GM19099 (cell line): ENCODE measurements around the gene FUT7.
A peak's percentile ranks its signal among the peaks of the same experiment; 100 is the strongest.

Experiments used
- POLR2A ChIP-seq: IDR thresholded peaks from 3 replicates; pipeline ENCODE4 v1.6.1; 2011; ENCODE audit warnings: low read depth; ENCODE audit not compliant: insufficient read length; ENCODE audit errors: extremely low read depth

FUT7 gene

GRCh38 chr9:137031904-137032640, at the start of gene FUT7:
Gene FUT7 (minus strand): TSS chr9:137032088. CDS start chr9:137031991, 97 bp downstream.
- TF ChIP-seq POLR2A = no peak

GRCh38 chr9:137080260-137081122, 48.6 kb upstream of the FUT7 start:
- no peak for TF ChIP-seq POLR2A

DNA sequence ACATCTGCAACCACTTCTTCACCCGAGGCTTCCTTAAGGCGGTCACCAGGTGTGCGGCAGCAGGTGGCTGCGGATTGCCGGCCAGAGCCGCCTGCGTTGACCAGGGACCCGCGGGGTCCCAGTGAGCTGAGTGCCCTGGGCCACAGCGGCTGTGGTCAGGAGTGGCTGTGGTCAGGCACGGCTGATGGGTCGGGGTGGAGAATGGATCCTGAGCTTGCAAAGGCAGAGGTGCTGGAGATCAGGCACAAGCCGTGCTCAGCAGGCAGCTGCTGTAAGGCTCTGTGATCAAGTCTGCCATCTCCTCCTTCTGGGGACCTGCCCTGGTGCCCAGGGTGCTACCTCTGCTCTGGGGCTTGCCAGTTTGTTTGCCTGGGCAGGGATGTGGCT, 47.5 kb upstream of the FUT7 start:
- no peak for TF ChIP-seq POLR2A

DNA sequence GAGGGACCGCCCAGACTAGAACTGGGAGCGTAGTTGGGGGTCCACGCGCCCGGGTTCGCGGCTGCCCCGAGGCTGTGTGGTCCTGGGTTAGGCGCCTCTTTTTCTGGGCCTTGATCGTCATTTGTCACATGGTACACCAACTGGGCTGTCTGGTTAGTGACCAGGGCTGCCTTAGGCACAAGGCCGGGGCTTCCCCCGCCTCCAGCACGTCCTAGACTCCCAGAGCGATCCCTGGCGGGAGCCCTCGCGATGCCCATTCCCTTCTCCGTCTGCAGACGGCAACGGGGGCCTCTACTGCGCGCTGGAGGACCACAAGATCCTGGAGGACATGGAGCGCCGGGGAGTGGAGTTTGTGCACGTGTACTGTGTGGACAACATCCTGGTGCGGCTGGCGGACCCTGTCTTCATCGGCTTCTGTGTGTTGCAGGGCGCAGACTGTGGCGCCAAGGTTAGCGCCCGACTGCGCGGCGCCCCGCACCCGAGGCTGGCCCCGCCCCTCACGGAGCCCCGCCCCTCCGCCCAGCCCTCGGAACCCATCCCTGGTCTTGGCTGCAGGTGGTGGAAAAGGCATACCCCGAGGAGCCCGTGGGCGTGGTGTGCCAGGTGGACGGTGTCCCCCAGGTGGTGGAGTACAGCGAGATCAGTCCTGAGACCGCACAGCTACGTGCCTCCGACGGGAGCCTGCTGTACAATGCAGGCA, 47.0 kb upstream of the FUT7 start:
- no peak for TF ChIP-seq POLR2A

- TF ChIP-seq POLR2A = no peak
Observed at GRCh38 chr9:137077758-137078693, 46.1 kb upstream of the FUT7 start.

- peak; percentile 59 for TF ChIP-seq POLR2A
Observed at GRCh38 chr9:137077010-137077747, 45.3 kb upstream of the FUT7 start, which contains the start of gene UAP1L1. Gene UAP1L1 (plus strand): TSS chr9:137077517. CDS start chr9:137077533, 16 bp downstream.

DNA sequence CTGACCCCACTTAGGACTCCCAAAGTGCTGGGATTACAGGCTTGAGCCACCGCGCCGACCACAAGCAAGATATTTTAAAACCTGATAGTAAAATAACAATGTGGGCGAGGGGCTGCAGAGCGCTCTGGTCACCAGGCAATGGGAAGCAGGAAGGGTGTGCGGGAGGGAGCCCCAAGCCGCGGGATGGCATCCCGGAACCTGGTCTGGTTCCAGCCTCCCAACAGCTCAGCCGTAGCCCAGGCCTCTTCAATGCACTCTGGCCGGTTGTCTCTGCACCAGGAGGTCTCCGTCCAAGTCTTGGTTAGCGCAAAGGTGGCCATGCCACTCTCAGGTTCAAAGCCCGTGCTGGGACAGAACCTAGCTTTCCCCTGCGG, 44.7 kb upstream of the FUT7 start:
- TF ChIP-seq POLR2A = no peak

DNA sequence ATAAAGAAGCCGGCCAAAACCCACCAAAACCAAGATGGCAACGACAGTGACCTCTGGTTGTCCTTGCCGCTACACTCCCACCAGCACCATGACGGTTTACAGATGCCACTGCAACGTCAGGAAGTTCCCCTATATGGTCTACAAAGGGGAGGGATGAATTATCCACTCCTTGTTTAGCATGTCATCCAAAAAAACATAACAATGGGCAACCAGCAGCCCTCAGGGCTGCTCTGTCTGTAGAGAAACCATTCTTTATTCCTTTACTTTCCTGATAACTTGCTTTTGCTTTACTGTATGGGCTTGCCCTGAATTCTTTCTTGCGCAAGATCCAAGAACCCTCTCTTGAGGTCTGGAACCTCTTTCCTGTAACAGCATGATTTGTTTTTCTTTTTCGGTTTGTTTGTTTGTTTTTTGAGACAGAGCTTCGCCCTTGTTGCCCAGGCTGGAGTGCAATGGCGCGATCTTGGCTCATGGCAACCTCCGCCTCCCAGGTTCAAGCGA, 43.4 kb upstream of the FUT7 start:
- TF ChIP-seq POLR2A = no peak

DNA sequence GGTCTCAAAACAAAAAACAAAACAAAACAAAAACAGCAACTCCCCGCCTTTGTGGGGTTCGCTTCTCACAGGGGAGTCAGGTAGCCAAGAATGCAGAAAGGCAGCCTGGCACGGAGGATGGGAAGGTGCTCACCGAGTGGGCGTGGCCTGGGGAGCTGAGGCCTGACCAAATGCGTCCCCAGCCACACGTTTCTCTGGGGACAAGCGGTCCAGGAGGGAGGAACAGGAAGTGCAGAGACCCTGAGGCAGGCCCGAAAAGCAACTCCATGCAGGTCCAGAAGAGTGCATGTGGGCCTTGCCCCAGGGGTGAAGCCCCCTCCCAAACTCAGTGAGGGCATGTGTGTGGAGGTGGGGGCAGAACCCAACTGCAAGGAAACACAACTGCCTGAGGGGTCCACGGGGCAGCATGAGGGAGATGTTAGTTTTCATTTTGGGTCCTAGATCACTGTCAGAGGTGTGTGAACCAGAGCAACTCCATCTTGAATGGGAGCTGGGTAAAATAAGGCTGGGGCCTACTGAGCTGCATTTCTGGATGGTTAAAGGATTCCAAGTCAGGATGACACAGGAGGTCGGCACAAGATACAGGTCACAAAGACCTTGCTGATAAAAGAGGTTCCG, 42.9 kb upstream of the FUT7 start:
- no peak for TF ChIP-seq POLR2A

DNA sequence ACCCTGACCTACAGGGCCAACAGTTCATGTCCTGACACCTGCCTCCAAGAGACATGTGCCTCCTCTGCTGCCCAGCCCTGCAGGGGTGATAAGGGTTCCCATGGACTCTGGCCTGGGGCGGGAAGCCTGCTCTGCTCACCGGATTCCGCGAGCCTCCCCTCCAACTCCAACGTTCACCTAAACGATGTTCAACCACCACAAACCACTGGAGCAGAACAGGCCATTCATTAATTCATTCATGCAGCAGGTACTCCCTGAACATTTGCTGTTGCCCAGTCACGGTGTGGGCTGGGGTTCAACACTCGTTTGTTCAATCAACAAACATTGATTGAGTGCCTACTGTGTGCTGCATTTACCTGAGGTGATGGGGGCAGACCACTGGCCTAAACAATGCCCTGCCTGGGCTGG, 42.1 kb upstream of the FUT7 start:
- no peak for TF ChIP-seq POLR2A

GRCh38 chr9:137071282-137071681, 39.4 kb upstream of the FUT7 start:
- no peak for TF ChIP-seq POLR2A

DNA sequence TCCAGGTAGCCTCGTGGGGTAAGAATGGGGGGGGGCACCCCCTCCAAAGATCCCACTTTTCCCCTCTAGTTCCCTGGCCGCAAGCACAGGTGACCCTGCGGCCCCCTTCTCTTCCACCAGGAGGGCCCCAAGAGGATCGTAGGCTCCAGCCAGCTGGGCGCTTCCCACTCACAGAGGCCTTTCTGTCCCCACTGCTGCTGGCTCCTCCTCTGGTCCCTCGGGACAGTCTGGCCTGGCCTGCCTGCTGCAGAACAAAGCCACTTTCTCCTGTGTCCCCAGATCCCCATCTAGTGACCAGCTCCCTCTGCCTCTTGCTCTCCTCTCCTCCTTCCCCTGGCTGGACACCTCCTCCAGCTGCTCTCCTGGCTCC, 39.0 kb upstream of the FUT7 start:
- TF ChIP-seq POLR2A = no peak
